ENCODE measurements around the gene IGLON5. TPM values are rescaled to one million over a fixed set of nuclear protein-coding genes. Genes with fewer than 3 reads are reported as not detected.

IGLON5 gene
- total RNA-seq, 2 experiments from 2014 or later, result 0.18 to 0.23 TPM

DNA sequence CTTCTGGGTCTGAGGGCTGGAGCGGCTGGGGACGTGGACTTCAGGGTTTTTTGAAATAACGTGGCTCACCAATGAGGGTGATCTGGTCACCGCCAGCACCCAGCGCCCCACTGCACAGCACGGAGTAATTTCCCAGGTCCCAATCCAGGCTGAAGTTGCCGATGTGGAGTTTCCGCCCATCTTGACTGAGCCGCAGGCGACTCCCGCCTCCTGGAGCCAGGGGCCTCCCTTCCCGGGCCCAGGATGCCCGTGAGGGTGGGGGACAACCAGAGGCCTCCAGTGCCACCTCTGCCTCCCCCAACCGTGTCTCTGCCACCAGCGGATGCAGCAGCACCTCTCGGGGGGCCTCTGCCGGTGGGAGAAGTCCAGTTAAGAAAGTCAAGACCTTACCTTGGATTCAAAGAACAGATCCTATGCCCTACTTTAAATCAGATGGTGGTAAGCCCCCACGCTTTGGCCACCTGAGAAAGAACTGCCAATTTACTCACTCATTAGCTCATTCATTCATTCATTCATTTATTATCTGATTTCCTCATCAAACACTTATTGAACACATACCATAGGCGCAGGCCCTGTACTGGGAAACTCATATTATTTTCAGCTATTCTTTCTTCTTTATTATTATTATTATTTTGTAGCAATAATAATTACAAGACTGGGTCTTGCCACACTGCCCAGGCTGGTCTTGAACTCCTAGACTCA, 26.6 kb downstream of the IGLON5 start:
- peaks cover 13% of the 10 kb centered on the region for H3K4me1 Mint-ChIP-seq
- H3K27ac Mint-ChIP-seq, result no peak overlapping the region
- peak overlapping the region; percentile 84 for H3K4me3 Mint-ChIP-seq
- peaks cover 12% of the 10 kb centered on the region for H3K27me3 Mint-ChIP-seq
- ATAC-seq (no peak), DNase-seq (no peak)
- H3K9me3 Mint-ChIP-seq (ENCODE audit: low read depth), result no peaks in the 10 kb centered on the region
- no peaks in the 10 kb centered on the region for H3K36me3 Mint-ChIP-seq
- CTCF ChIA-PET, result interaction anchor here (0.7 to 7.0 kb wide), 12 partner anchors 10 to 323 kb away, joined by 3 to 103 read pairs (median 4); partner anchors contain the start of genes ETFB and SIGLEC10

GRCh38 chr19:51338563-51339312, 27.3 kb downstream of the IGLON5 start:
- no peaks in the 10 kb centered on the region for H3K9me3 Mint-ChIP-seq (ENCODE audit: low read depth)
- H3K27ac Mint-ChIP-seq, result peak overlapping the region; percentile 84
- ATAC-seq (peak; percentile 80), DNase-seq (peak; percentile 93)
- H3K4me1 Mint-ChIP-seq, result peaks cover 13% of the 10 kb centered on the region
- peak overlapping the region; percentile 84 for H3K4me3 Mint-ChIP-seq
- peaks cover 12% of the 10 kb centered on the region for H3K27me3 Mint-ChIP-seq
- CTCF ChIA-PET, result interaction anchor here (0.7 to 7.0 kb wide), 27 partner anchors 10 to 322 kb away, joined by 3 to 103 read pairs (median 4); partner anchors contain the start of genes CLDND2, ETFB and SIGLEC10
- no peaks in the 10 kb centered on the region for H3K36me3 Mint-ChIP-seq

DNA sequence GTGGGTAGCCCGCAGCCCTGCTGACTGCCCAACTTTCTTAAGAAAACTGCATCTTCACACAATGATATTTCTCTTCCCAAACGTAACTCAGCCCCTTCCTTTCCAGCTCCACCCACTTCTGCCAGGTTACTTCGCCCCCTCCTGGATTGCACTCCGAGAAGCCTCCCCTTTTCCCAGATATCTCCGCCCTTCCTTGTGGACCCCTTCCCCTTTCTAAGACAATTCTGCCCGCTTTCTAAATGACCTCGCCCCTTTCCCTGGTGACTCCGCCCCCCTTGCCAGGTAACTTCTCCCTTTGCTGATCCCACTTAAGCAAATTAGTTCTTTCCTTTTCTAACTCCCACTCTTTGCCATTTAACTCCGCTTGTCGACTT, 27.9 kb downstream of the IGLON5 start:
- DNase-seq (no peak), ATAC-seq (peak; percentile 8)
- Mint-ChIP-seq H3K9me3 (ENCODE audit: low read depth) (no peaks in the 10 kb centered on the region), H3K27me3 (peaks cover 12% of the 10 kb centered on the region), H3K36me3 (no peaks in the 10 kb centered on the region), H3K27ac (peak overlapping the region; percentile 84), H3K4me1 (peaks cover 13% of the 10 kb centered on the region), H3K4me3 (peak overlapping the region; percentile 84)
- CTCF ChIA-PET, result interaction anchor here (1.0 to 7.0 kb wide), 22 partner anchors 11 to 322 kb away, joined by 3 to 103 read pairs (median 4); partner anchors contain the start of genes CLDND2, ETFB, NKG7 and SIGLEC10

DNA sequence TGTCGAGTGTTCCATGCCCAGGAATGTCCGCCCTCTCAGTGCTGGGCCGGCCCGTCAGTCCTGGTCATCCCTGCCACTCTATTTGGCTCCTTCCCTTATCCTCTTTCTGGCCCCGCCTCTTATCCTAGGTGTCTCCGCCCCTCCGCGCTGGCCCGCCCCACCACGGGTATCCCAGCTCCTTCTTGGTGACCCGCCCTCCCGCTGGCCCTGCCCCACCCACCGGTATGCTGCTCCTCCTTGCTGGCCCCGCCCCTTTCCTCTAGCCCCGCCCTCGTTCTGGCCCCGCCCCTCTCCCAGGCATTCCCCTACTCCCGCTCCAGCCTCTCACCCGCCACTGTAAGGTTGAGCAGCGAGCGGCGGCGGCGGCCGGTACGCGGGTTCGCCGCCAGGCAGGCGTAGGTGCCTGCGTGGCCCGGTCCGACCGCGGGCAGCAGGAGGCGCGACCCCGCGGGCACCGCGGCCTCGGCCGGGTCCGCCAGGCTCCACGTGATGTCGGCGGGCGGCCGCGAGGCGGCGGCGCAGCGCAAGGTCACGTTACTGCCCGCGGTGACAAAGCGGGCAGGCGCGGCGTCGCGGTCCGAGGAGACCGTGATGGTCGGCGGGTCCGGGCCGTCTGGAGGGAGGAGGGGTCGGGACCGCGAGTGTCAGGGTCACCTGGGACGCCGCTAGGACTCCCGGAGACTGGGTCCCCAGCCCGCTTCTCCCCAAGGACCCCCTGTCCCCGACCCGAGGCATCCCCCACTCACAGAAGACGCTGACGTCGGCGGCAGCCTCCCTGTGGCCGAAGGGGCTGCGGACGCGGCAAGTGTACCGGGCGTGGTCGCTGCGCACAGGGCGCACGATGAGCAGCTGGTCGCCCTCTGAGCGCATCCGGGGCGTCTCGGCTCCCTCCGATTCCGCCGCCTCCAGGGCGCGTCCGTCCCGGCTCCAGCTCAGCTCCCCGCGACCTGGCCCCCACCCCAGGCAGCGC, 28.5 kb downstream of the IGLON5 start:
- Mint-ChIP-seq H3K4me1 (peaks cover 17% of the 10 kb centered on the region), H3K36me3 (peaks cover 3% of the 10 kb centered on the region), H3K27me3 (peaks cover 12% of the 10 kb centered on the region), H3K9me3 (ENCODE audit: low read depth) (no peaks in the 10 kb centered on the region), H3K4me3 (peak overlapping the region; percentile 84), H3K27ac (peak overlapping the region; percentile 84)
- ATAC-seq (peak; percentile 84), DNase-seq (peak; percentile 99)
- CTCF ChIA-PET, result interaction anchor here (0.8 to 7.0 kb wide), 25 partner anchors 12 to 321 kb away, joined by 3 to 103 read pairs (median 4); partner anchors contain the start of genes CLDND2, ETFB, NKG7 and SIGLEC10

DNA sequence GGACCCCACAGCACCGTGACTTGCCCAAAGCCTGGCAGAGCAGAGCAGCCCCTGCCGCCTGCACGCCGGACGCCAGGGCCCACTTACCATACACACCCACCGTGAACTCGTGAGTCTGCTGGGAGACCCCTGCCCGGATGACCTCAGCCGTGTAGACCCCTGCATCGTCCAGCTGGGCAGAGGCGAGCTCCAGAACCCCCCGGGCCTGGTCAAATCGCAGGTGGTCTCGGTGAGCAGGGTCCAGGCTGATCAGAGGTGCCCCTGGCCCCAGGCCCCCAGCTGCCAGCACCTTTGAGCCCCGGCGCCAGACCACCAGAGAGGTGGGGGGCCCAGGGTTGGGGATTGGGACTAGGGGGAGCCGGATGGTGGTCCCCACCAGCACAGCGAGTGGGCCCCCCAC, 29.6 kb downstream of the IGLON5 start:
- Mint-ChIP-seq H3K27me3 (peaks cover 12% of the 10 kb centered on the region), H3K36me3 (peaks cover 4% of the 10 kb centered on the region), H3K4me1 (peaks cover 17% of the 10 kb centered on the region), H3K4me3 (peak overlapping the region; percentile 44), H3K9me3 (ENCODE audit: low read depth) (no peaks in the 10 kb centered on the region), H3K27ac (no peak overlapping the region)
- DNase-seq, result no peak
- no peak for ATAC-seq
- CTCF ChIA-PET, result interaction anchor here (0.8 to 7.0 kb wide), 7 partner anchors 9 to 97 kb away, joined by 3 to 103 read pairs (median 4); partner anchors contain the start of gene SIGLEC10

- CTCF ChIA-PET, result interaction anchor here (0.9 to 7.0 kb wide), 6 partner anchors 8 to 96 kb away, joined by 3 to 103 read pairs (median 4); no protein-coding TSS in a partner anchor
- Mint-ChIP-seq H3K27me3 (peaks cover 12% of the 10 kb centered on the region), H3K4me1 (peaks cover 17% of the 10 kb centered on the region), H3K9me3 (ENCODE audit: low read depth) (no peaks in the 10 kb centered on the region), H3K27ac (no peak within 1 kb of the TSS), H3K36me3 (peaks cover 9% of the 10 kb centered on the region), H3K4me3 (peak within 1 kb of the TSS; percentile 44)
- DNase-seq, result no peak
- no peak for ATAC-seq
Observed at GRCh38 chr19:51341976-51342580, 30.6 kb downstream of the IGLON5 start, which contains the start of gene VSIG10L. VSIG10L (minus strand) TSS chr19:51342139; CDS start chr19:51342124, 15 bp downstream.

- Mint-ChIP-seq H3K9me3 (ENCODE audit: low read depth) (no peaks in the 10 kb centered on the region), H3K27ac (no peak overlapping the region), H3K4me1 (peaks cover 17% of the 10 kb centered on the region), H3K27me3 (peaks cover 12% of the 10 kb centered on the region), H3K4me3 (no peak overlapping the region), H3K36me3 (peaks cover 11% of the 10 kb centered on the region)
- DNase-seq (no peak), ATAC-seq (no peak)
- CTCF ChIA-PET, result interaction anchor here (0.8 to 7.0 kb wide), 8 partner anchors 12 to 435 kb away, joined by 3 to 103 read pairs (median 3); no protein-coding TSS in a partner anchor
Observed at GRCh38 chr19:51342631-51343569, 31.5 kb downstream of the IGLON5 start.

DNA sequence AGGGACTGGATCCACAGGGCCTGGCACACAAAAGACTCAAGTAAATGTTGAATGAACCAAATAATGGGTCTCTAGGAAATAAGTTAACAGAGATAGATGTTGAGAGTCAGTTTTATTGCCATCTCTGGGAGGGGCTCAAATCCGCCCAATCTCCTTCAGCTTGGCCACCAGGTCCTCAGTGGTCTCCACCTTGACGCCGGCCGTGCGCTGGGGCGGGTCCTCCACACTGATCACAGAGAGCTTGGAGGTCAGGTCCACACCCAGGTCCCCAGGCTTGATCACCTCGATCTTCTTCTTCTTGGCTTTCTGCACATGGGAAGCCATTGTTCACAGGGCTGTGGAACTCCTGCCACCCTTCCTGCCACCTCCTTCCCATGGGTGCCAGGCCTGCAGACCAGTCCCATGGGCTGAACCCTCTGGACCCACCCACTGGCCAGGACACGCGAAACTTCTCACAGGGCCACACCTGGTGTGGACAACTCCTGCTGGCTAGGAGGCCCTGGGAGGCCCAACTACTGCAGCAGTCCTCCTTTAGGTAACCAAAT, 33.7 kb downstream of the IGLON5 start:
- DNase-seq, result no peak
- Mint-ChIP-seq H3K4me1 (peaks cover 6% of the 10 kb centered on the region), H3K27me3 (peaks cover 12% of the 10 kb centered on the region), H3K27ac (no peak overlapping the region), H3K9me3 (ENCODE audit: low read depth) (no peaks in the 10 kb centered on the region), H3K4me3 (no peak overlapping the region), H3K36me3 (peaks cover 14% of the 10 kb centered on the region)
- no peak for ATAC-seq
- CTCF ChIA-PET, result no interaction called here

GRCh38 chr19:51346742-51347141, 35.3 kb downstream of the IGLON5 start:
- Mint-ChIP-seq H3K4me1 (peaks cover 4% of the 10 kb centered on the region), H3K4me3 (no peak overlapping the region), H3K36me3 (peaks cover 23% of the 10 kb centered on the region), H3K27ac (no peak overlapping the region), H3K9me3 (ENCODE audit: low read depth) (no peaks in the 10 kb centered on the region), H3K27me3 (peaks cover 4% of the 10 kb centered on the region)
- CTCF ChIA-PET, result interaction anchor here (0.9 kb wide), 1 partner anchor 61 kb away, joined by 3 read pairs; no protein-coding TSS in a partner anchor
- ATAC-seq (no peak), DNase-seq (no peak)

- Mint-ChIP-seq H3K27me3 (peaks cover 2% of the 10 kb centered on the region), H3K27ac (no peak overlapping the region), H3K4me1 (peaks cover 4% of the 10 kb centered on the region), H3K9me3 (ENCODE audit: low read depth) (no peaks in the 10 kb centered on the region), H3K4me3 (no peak overlapping the region), H3K36me3 (peaks cover 28% of the 10 kb centered on the region)
- DNase-seq (no peak), ATAC-seq (no peak)
- CTCF ChIA-PET, result interaction anchor here (0.9 kb wide), 1 partner anchor 61 kb away, joined by 3 read pairs; no protein-coding TSS in a partner anchor
Observed at GRCh38 chr19:51347209-51347928, 35.9 kb downstream of the IGLON5 start.
